Coronary artery (tissue), 2 donors: Measurements from ENCODE around the gene GDPD2.

Experiments used
- DNase-seq: peaks from one replicate; pipeline ENCODE4 v3.0.0-alpha.2; 2017; ENCODE audit warnings: low spot score
- H3K27ac ChIP-seq, 2 donors: fragments of 200-600 bp; sonication (generic); one replicate each; pipeline ENCODE4 v1.5.1; 2016 to 2019
- H3K4me3 ChIP-seq: fragments of 200-600 bp; sonication (generic); 2 replicates; pipeline ENCODE4 v1.5.1; 2016; ENCODE audit warnings: mild to moderate bottlenecking, moderate library complexity
- TF ChIP-seq, protein P1 (sequence below): fragments of 200-600 bp; sonication (generic); IDR thresholded peaks from one replicate; pipeline ENCODE4 v1.5.1; 2019; ENCODE audit warnings: antibody characterized with exemption

The GDPD2 gene

DNA sequence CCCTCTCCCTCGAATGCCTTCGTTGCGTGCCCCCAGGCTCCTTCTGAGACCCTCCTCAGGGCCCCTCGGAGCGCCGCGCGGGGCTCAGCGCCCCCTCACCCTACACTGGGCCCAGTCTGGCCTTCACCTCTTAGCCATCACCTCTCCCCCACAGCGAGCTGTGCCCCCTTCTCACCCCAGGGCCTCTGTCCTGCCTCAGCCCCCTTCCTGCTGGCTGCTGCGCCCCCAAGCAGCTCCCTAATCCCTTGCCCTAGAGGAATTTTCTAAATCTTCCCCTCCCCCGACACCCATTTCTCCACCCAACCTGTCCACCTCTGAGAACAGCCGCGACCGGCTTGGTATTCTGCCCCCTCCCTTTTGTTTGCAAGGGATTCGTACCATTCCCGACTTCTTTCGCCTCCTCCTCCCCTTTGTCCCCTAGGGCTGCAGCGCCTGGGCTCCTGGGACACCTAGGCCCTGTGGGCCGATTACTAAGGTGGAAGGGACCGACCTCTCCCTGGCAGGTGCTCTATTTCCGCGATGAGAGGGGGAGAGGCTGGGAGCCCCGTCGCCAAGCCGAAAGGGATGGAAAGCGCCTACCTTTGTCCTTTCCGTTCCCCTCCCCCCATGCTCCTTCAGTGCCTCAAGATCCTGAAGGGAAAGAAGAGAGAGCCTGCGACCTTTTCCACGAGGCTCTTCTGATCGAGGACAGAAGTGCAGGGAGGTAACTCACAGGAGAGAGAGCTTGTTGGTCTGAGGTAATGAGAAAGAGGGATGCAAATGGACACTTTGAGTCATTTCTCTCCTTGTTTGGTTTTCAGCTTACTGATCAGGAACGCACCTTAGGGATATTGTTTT is 32.5 kb downstream of the GDPD2 start:
- TF ChIP-seq, protein P1, sequence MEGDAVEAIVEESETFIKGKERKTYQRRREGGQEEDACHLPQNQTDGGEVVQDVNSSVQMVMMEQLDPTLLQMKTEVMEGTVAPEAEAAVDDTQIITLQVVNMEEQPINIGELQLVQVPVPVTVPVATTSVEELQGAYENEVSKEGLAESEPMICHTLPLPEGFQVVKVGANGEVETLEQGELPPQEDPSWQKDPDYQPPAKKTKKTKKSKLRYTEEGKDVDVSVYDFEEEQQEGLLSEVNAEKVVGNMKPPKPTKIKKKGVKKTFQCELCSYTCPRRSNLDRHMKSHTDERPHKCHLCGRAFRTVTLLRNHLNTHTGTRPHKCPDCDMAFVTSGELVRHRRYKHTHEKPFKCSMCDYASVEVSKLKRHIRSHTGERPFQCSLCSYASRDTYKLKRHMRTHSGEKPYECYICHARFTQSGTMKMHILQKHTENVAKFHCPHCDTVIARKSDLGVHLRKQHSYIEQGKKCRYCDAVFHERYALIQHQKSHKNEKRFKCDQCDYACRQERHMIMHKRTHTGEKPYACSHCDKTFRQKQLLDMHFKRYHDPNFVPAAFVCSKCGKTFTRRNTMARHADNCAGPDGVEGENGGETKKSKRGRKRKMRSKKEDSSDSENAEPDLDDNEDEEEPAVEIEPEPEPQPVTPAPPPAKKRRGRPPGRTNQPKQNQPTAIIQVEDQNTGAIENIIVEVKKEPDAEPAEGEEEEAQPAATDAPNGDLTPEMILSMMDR, result no peak
- peak overlapping the region; percentile 60 for H3K4me3 ChIP-seq
- H3K27ac ChIP-seq, result peak overlapping the region; percentile 63 to 81
- DNase-seq, result no peak

- TF ChIP-seq, protein P1, result no peak
- Histone ChIP-seq H3K4me3 (no peak overlapping the region), H3K27ac (no peak overlapping the region)
- no peak for DNase-seq
Observed at GRCh38 chrX:70456256-70456655, 33.1 kb downstream of the GDPD2 start.

DNA sequence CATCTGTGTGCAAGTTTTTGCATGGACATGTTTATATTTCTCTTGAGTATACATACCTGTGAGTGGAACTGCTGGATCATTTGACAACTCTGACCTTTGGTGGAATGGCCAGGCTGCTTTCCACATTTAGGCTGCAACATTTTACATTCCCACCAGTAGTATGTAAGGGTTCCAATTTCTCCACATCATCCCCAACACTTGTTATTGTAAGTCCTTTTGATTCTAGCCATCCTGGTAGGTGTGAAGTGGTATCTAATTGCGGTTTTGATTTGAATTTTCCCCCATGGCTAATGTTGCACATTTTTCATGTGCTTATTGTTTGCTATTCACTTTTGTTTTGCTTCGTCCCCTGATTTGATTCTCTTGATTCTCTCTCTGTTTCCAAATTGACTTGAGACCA is 37.9 kb downstream of the GDPD2 start:
- H3K27ac ChIP-seq, result no peak overlapping the region
- TF ChIP-seq, protein P1, result no peak
- DNase-seq, result no peak
- no peak overlapping the region for H3K4me3 ChIP-seq

GRCh38 chrX:70464051-70464450 is 40.9 kb downstream of the GDPD2 start:
- no peak overlapping the region for H3K27ac ChIP-seq
- H3K4me3 ChIP-seq, result no peak overlapping the region
- no peak for DNase-seq
- TF ChIP-seq, protein P1, result no peak

GRCh38 chrX:70466968-70467367 is 43.9 kb downstream of the GDPD2 start:
- no peak overlapping the region for H3K4me3 ChIP-seq
- DNase-seq, result no peak
- TF ChIP-seq, protein P1, result no peak
- H3K27ac ChIP-seq, result no peak overlapping the region

DNA sequence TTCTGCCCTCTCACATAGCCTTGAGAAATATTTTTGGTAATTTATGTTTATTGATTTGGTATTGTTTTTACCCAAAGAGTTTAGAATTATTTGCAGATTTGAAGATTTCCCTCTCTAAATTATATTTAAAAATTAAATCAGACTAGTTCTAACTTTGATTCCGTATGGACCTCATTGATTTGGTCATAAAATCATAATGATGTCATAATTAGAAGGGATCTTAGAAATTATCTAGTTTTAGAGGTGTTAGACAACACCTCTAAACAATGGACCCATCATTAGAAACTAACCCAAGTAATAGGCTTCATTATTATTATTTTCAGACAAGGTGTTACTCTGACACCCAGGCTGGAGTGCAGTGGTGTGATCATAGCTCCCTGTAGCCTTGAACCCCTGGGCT is 45.6 kb downstream of the GDPD2 start:
- H3K4me3 ChIP-seq, result no peak overlapping the region
- no peak for DNase-seq
- H3K27ac ChIP-seq, result no peak overlapping the region
- TF ChIP-seq, protein P1, result no peak

- DNase-seq, result no peak
- Histone ChIP-seq H3K27ac (no peak overlapping the region), H3K4me3 (no peak overlapping the region)
- TF ChIP-seq, protein P1, result no peak
Observed at GRCh38 chrX:70470850-70471289, 47.8 kb downstream of the GDPD2 start.
